Heart right ventricle (tissue), 16 donors: ENCODE results near the gene ADAM23. TPM values are rescaled to one million over a fixed set of nuclear protein-coding genes. Genes with fewer than 3 reads are reported as not detected.

Source experiments
- ATAC-seq, 8 donors: fragments of 200-7000 bp; cut with Tn5 transposase; one replicate each; pipeline ENCODE4 v1.9.1; 2020; ENCODE audit warnings: mild to moderate bottlenecking in 8 of 8, moderate library complexity in 8 of 8, moderate number of reproducible peaks in 1 of 8
- DNase-seq, 2 donors: peaks; one replicate each; pipeline ENCODE4 v3.0.0-alpha.2; 2020
- H3K27ac ChIP-seq, 10 donors: fragments of 200-600 bp; sonication (generic) in 2 of 10; one replicate each; pipeline versions ENCODE4 v1.5.0 to v1.8.0; 2020 to 2022; ENCODE audit warnings: mild to moderate bottlenecking in 3 of 10
- H3K27me3 ChIP-seq, 7 donors: fragments of 200-600 bp; one replicate each; pipeline ENCODE4 v1.8.0; 2021 to 2022; ENCODE audit warnings: mild to moderate bottlenecking in 2 of 7
- H3K36me3 ChIP-seq, 9 donors: fragments of 200-600 bp; sonication (generic) in 1 of 9; one replicate each; pipeline versions ENCODE4 v1.5.0 to v1.8.0; 2020 to 2022; ENCODE audit warnings: mild to moderate bottlenecking in 2 of 9
- H3K4me1 ChIP-seq, 9 donors: fragments of 200-600 bp; sonication (generic) in 1 of 9; one replicate each; pipeline versions ENCODE4 v1.5.0 to v1.8.0; 2020 to 2022; ENCODE audit warnings: mild to moderate bottlenecking in 4 of 9
- H3K4me3 ChIP-seq, 10 donors: fragments of 200-600 bp; sonication (generic) in 2 of 10; one replicate each; pipeline versions ENCODE4 v1.5.0 to v1.8.0; 2020 to 2022; ENCODE audit warnings: mild to moderate bottlenecking in 7 of 10, moderate library complexity in 2 of 10
- H3K9me3 ChIP-seq, 11 donors: fragments of 200-600 bp in 10 of 11; sonication (generic) in 2 of 11; one replicate each; pipeline versions ENCODE4 v1.5.0 to v1.8.0; 2013 to 2022; ENCODE audit warnings: mild to moderate bottlenecking in 2 of 11, control low read depth in 1 of 11, moderate library complexity in 1 of 11
- WGBS, 2 donors: extraction: QIAGEN DNeasy Blood & Tissue Kit; methylation state at CpG; one replicate each; pipeline ENCODE4 v1.1.7; 2013; ENCODE audit warnings: inconsistent platforms in 1 of 2; 5-methylcytosine and 5-hydroxymethylcytosine counted together
- intact Hi-C, 10 donors: fragments of 100-400 bp; cut with DNase I; formaldehyde crosslinking; loops; one replicate each; pipeline versions ENCODE4 v1.11.1 to v1.14.2; 2022
- polyA plus RNA-seq, 2 donors: library from polyadenylated mRNA; stranded (reverse); fragments of 200-250 nt; gene quantifications; one replicate each; pipeline ENCODE4 v1.2.3, GENCODE V29; 2013
- total RNA-seq, 10 donors: library from RNA; stranded (reverse); fragmentation: NEBNext Ultra II Directional in 3 of 10; extraction: Animal tissue kit (Norgen Biotek cat#: 25700) in 3 of 10; gene quantifications; one replicate each; pipeline versions ENCODE4 v1.2.1 to v1.2.4, GENCODE V29; 2021 to 2023
- TF ChIP-seq, protein P1 (sequence below), 9 donors: fragments of 200-600 bp; sonication (generic) in 2 of 9; IDR thresholded peaks; one replicate each; pipeline versions ENCODE4 v1.5.0 to v1.8.0; 2021 to 2022; ENCODE audit warnings: antibody characterized with exemption in 9 of 9, mild to moderate bottlenecking in 5 of 9, moderate library complexity in 1 of 9
- donor health status: Arrhythmogenic right ventricular cardiomyopathy.
- donor health status: ischemic (EF 13 %, LVEDD 7.1; RV severe dilation, severe dysfunction).
- donor health status: healthy with polysubstance abuse.
- donor health status: DM: no; HTN: yes; CAD: no.
- donor health status: DM: no; HTN: no; CAD: no.
- donor health status: ischemic (EF 25% LVEDD 6.9; RV normal size, moderate dysfunction).
- donor health status: ischemic (EF 25% LVEDD 5.7; RV mildly dilated, moderate dysfunction).
- donor health status: healthy.
- donor health status: DM: yes; HTN: yes; CAD: no.
- donor health status: Ischemic cardiomyopathy.
- donor health status: ischemic (EF 35%, LVEDD 5.7; RV mildly dilated, moderate dysfunction).
- donor health status: nonischemic (EF 11% LVEDD 7.7; RV severe dilation, severe dysfunction).
- donor health status: DM: yes; HTN: yes; CAD: no.
- donor health status: PGD.
- donor health status: ischemic (EF 29% LVEDD 5.4; RV normal size, mild dysfunction).
- donor health status: nonischemic (EF 23%, LVEDD 6.1; RV moderate dilation, normal function).

ADAM23 gene
- total and polyA plus RNA-seq, 12 donors, result 11.9 to 101 (median 66.2) TPM

DNA sequence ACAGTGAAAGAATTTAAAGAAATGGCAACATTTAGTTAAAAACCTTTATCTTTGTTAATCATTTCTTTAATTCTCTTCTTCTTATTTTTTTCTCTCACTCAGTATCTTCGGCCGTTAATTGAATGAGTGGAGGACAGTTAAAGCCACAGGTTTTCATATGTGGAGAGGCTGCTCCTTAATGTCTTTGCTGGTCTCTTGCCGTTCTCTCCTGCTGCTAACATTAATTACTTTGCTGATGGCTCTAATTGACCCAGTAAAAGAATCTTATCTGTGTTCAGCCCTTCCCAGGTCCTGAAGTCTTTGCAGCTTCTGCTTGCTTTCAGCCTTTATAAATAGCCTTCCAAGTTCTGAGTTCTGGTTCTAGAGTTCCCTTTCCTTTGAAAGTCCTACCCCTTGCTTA is 77.1 kb downstream of the ADAM23 start:
- Histone ChIP-seq H3K4me3 (no peak overlapping the region), H3K9me3 (no peaks in the 10 kb centered on the region), H3K27ac (no peak overlapping the region), H3K36me3 (no peaks in the 10 kb centered on the region), H3K4me1 (peaks cover 0 to 7% (median 4%) of the 10 kb centered on the region in 9 donors), H3K27me3 (no peaks in the 10 kb centered on the region)
- DNase-seq, result no peak
- no peak for ATAC-seq
- TF ChIP-seq, protein P1, sequence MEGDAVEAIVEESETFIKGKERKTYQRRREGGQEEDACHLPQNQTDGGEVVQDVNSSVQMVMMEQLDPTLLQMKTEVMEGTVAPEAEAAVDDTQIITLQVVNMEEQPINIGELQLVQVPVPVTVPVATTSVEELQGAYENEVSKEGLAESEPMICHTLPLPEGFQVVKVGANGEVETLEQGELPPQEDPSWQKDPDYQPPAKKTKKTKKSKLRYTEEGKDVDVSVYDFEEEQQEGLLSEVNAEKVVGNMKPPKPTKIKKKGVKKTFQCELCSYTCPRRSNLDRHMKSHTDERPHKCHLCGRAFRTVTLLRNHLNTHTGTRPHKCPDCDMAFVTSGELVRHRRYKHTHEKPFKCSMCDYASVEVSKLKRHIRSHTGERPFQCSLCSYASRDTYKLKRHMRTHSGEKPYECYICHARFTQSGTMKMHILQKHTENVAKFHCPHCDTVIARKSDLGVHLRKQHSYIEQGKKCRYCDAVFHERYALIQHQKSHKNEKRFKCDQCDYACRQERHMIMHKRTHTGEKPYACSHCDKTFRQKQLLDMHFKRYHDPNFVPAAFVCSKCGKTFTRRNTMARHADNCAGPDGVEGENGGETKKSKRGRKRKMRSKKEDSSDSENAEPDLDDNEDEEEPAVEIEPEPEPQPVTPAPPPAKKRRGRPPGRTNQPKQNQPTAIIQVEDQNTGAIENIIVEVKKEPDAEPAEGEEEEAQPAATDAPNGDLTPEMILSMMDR (IDR thresholded peaks at IDR 0.05), result no peak
- 65 to 67% methylated on average over 3 of the region's 3 CpGs for WGBS, 2 donors
- intact Hi-C loops, result no loop called here

- TF ChIP-seq, protein P1 (IDR thresholded peaks at IDR 0.05), result peak in 4 of 9 donors; percentile 10 to 30 (median 28)
- 50 to 52% methylated on average over 3 of the region's 3 CpGs for WGBS, 2 donors
- no peak for ATAC-seq
- intact Hi-C loops, result no loop called here
- H3K27me3 ChIP-seq, result no peaks in the 10 kb centered on the region
- no peaks in the 10 kb centered on the region for H3K36me3 ChIP-seq
- peaks cover 0 to 6% (median 0%) of the 10 kb centered on the region in 9 donors for H3K4me1 ChIP-seq
- DNase-seq, result no peak
- no peak overlapping the region for H3K27ac ChIP-seq
- H3K9me3 ChIP-seq, result no peaks in the 10 kb centered on the region
- H3K4me3 ChIP-seq, result no peak overlapping the region
These were observed 77.8 kb downstream of the ADAM23 start for GRCh38 chr2:206521115-206521514.

- Histone ChIP-seq H3K4me3 (no peak overlapping the region), H3K27me3 (no peaks in the 10 kb centered on the region), H3K27ac (no peak overlapping the region), H3K4me1 (peaks cover 0 to 6% (median 0%) of the 10 kb centered on the region in 9 donors), H3K9me3 (no peaks in the 10 kb centered on the region), H3K36me3 (no peaks in the 10 kb centered on the region)
- intact Hi-C loops, result no loop called here
- ATAC-seq (no peak), DNase-seq (no peak)
- TF ChIP-seq, protein P1 (IDR thresholded peaks at IDR 0.05), result no peak
- WGBS, 2 donors, result 65 to 66% methylated on average over 1 of the region's 1 CpG
These were observed 78.3 kb downstream of the ADAM23 start for GRCh38 chr2:206521612-206522011.

DNA sequence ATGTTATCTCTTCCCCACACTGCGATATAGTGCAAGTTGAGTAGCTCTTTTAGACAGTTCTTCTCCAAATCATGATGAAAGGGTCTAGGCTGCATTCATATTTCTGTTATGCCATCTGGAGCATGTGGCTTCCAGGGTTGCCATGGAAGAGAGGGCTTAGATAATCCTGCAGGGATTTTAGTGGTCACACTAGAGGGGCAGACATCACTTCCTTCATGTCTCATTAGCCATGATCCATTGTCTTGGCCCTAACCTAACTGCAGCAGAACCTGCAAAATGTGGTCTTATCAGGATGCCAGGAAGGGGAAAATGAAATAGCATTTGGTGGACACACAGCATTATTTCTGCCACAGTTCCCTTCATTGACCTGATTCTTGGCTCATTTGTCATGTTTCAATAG is 83.1 kb downstream of the ADAM23 start:
- Histone ChIP-seq H3K36me3 (no peaks in the 10 kb centered on the region), H3K4me1 (peaks cover 0 to under 1% (median 0%) of the 10 kb centered on the region in 9 donors), H3K27ac (no peak overlapping the region), H3K4me3 (no peak overlapping the region), H3K9me3 (no peaks in the 10 kb centered on the region), H3K27me3 (no peaks in the 10 kb centered on the region)
- 48 to 85% methylated on average over 1 of the region's 1 CpG for WGBS, 2 donors
- intact Hi-C loops, result no loop called here
- no peak for DNase-seq
- TF ChIP-seq, protein P1 (IDR thresholded peaks at IDR 0.05), result no peak
- no peak for ATAC-seq
